ENCODE measurements around the gene ANKRD33.
A peak's percentile ranks its signal among the peaks of the same experiment; 100 is the strongest.

Gene ANKRD33

DNA sequence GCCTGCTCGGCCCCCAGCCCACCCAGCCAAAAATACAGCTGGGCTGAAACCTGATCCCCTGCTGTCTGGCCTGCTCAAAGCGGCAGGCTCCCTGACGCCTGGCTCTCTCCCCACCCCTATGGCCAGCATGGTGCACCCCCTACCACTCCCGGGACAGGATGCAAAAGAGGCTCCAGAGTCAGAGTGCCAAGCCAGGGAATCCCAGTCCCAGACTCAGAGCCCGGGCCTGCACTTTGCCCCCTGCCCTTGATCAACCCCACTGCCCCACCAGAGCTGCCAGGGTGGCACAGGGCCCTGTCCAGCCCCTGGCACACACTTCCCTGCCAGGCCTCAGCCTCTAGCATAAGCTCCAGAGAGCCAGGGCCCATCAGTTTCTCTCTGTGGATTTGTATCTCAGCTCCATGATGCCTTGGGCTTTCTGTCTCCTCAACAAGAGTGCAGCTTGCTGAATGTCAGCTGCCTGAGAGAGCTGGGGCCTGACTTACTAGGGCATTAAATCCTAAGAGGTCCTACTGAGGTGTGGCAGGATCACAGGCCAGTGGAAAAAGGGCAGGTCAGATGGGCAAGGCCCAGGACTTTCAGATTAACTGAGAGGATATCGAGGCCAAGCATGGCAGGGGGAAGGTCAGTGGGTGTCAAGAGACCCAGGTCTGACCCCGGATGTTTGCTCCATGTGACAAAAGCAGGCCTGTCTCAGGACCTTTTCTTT is 33.3 kb downstream of the ANKRD33 start:
- no peak for DNase-seq

- DNase-seq: no peak
Observed at GRCh38 chr12:51922146-51922545, 34.2 kb downstream of the ANKRD33 start.

- DNase-seq: peak; percentile 58
Observed at GRCh38 chr12:51922762-51923505, 35.0 kb downstream of the ANKRD33 start.

GRCh38 chr12:51923506-51924365 is 35.8 kb downstream of the ANKRD33 start:
- no peak for DNase-seq

GRCh38 chr12:51924551-51925319 is 36.8 kb downstream of the ANKRD33 start:
- no peak for DNase-seq

- DNase-seq: no peak
Observed at GRCh38 chr12:51925346-51926063, 37.6 kb downstream of the ANKRD33 start.

- no peak for DNase-seq
Observed at GRCh38 chr12:51926064-51926632, 38.2 kb downstream of the ANKRD33 start.

DNA sequence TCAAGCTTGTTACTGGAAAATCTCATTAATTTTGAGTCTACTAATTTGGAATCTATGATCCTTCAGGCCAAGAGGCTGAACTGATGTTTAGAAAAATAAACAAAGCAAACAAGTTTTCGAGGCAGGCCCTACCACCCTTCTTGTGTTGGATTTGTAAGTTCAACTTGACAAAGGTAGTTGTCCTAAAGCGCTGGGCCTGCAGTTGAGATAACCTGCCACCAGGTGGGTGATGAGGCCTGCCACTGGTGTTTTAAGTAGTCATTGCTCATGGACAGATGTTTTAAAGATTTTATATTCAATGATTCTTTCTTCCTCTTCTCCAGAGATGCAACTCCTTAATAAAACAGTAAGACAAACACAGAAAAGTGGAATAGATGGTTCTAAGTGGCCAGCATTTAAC is 38.8 kb downstream of the ANKRD33 start:
- DNase-seq: no peak

DNA sequence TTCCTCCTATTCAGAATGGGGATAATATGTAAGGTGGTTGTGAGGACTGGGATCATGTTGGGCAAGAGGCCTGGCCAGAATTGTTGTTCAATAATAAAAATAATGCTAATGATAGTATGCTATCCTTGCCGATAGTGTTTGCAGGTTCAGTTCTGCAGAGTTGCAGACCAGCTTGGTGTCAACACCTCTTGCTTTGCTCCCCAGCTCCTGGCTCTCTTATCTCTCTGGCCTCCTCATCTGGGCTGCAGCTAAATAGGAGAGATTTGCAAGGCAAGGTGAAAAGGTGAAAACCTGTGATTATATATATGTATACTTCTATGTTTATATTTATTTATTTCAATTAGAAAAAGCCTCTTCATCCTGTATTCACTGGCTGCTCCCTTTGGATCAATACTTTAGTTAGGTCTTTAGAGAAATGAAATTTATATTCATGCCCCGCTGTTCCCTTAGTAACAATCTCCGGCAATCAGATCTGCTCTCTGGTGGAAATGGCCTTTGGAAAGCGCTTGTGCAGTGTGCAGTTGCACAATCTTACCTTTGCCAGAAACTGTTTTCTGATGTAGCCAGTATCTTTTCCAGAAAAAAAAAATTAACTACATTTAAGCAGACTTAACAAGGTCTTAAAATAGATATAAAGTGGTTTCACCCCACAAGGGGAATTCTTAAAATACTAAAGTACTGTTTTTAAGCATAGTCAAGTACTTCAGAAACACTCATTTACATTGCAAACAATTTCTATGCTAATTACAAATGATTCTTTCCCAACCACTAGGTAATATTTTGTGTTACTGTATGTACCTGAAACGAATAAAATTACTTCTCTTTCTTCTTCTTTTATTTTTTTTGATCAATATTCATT is 44.5 kb downstream of the ANKRD33 start:
- DNase-seq: no peak

DNA sequence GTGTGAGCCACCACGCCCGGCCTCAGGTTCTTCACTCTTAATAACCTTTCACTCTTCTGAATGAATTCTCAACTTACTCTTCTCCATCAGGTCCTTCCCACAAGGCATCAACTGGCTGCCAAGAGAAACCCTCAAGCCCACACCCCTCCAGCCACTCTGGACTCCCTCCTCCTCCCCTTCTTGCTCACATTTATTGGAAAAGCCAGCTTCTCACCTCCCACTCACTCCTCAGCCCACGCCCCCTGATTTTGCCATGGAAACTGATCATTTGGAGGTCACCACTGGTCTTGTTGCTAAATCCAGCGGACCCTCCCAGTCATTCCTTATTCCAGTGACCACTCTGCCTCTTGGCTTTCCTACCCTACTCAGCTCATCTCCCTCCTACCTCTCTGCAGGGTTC is 46.2 kb downstream of the ANKRD33 start:
- no peak for DNase-seq

GRCh38 chr12:51937926-51938325 is 50.0 kb downstream of the ANKRD33 start:
- no peak for DNase-seq

DNA sequence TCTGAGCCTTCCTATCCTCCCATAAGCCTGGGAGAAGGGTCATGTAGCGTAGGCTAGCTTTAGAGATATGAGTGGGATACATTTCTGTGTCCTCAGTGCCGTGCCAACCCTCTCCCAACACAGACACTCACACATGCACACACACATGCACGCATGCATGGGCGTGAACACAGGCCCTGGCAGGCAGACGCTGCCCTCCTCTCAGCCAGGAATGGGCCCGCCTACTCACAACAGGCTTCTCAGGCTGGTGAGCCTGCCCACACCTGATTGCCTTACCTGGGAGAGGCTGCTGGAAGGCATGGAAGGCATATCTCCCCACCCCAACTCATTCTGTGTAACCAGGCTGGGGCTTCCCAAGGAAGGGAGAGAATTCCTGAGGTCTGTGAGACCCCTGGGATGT is 50.8 kb downstream of the ANKRD33 start:
- no peak for DNase-seq

DNA sequence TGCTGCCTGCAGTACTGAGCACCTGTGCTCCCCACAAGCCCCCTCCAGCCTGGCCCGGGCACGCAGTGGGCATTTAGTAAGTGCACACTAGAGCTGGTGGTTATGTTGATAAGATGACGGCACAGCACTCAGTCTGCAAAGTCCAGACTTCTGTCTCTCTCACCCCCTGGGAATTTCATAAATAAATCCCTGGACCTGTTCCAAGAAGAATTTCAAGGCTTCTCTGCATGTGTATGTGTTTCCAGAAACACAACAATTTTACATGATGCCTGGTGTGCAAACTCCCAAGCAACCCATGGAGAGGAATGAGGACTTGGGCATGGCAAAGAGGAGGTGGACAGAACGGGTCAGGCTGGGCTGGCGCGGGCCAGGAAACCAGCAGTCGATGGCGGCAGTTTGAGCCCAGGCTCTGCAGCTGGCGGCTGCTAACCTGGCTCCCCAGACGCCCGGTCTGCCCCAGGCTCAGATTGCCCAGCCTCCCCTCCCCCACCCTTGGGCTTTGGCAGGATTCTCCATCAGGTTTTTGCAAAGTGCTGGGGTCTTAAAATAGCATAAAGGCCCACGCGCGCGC is 53.2 kb downstream of the ANKRD33 start:
- DNase-seq: peak; percentile 51

All from fibroblast of skin of back (primary cell).